Ectodermal cell (in vitro differentiated cells): Measurements from ENCODE around the gene FIG4.
"Not testable (repeated sequence)": the region's sequence is repeated elsewhere in the genome, so short reads cannot be mapped to it uniquely, and the experiment has no call there.

Experiments used
- H3K27ac ChIP-seq: 2 replicates; pipeline ENCODE4 v1.7.0; 2013; ENCODE audit warnings: mild to moderate bottlenecking, low read depth, low read length; ENCODE audit not compliant: insufficient read depth, poor library complexity, severe bottlenecking
- H3K27me3 ChIP-seq: 2 replicates; pipeline ENCODE4 v1.7.0; 2013; ENCODE audit warnings: mild to moderate bottlenecking, low read length; ENCODE audit not compliant: insufficient read depth, control insufficient read depth, poor library complexity, severe bottlenecking
- H3K36me3 ChIP-seq: one replicate; pipeline ENCODE4 v1.7.0; 2013; ENCODE audit warnings: low read length; ENCODE audit not compliant: control insufficient read depth, insufficient read depth
- H3K4me1 ChIP-seq: one replicate; pipeline ENCODE4 v1.7.0; 2013; ENCODE audit warnings: low read length; ENCODE audit not compliant: control insufficient read depth, insufficient read depth
- H3K4me3 ChIP-seq: 2 replicates; pipeline ENCODE4 v1.7.0; 2013; ENCODE audit warnings: low read depth, low read length, control low read depth; ENCODE audit not compliant: insufficient read depth
- H3K9me3 ChIP-seq: 2 replicates; pipeline ENCODE4 v1.7.0; 2013; ENCODE audit warnings: mild to moderate bottlenecking, low read length, moderate library complexity; ENCODE audit not compliant: control insufficient read depth
- WGBS, 2 experiments: methylation state at CpG; one replicate each; pipeline ENCODE4 v1.1.7; 2013; ENCODE audit warnings: missing lambda C conversion rate in 2 of 2; 5-methylcytosine and 5-hydroxymethylcytosine counted together

The FIG4 gene

GRCh38 chr6:109770047-109770446 is 79.0 kb downstream of the FIG4 start:
- Histone ChIP-seq H3K4me3 (no peak overlapping the region), H3K4me1 (no peaks in the 10 kb centered on the region), H3K27me3 (no peaks in the 10 kb centered on the region), H3K27ac (no peak overlapping the region), H3K36me3 (no peaks in the 10 kb centered on the region), H3K9me3 (no peaks in the 10 kb centered on the region)
- 97 to 100% methylated on average over 1 to 2 of the region's 2 CpGs for WGBS, 2 experiments

GRCh38 chr6:109770779-109771178 is 79.7 kb downstream of the FIG4 start:
- no peak overlapping the region for H3K4me3 ChIP-seq
- 93 to 94% methylated on average over 5 of the region's 5 CpGs for WGBS, 2 experiments
- H3K9me3 ChIP-seq = no peaks in the 10 kb centered on the region
- H3K27me3 ChIP-seq = no peaks in the 10 kb centered on the region
- H3K36me3 ChIP-seq = no peaks in the 10 kb centered on the region
- no peaks in the 10 kb centered on the region for H3K4me1 ChIP-seq
- H3K27ac ChIP-seq = no peak overlapping the region

- 91 to 93% methylated on average over 7 of the region's 7 CpGs for WGBS, 2 experiments
- H3K27me3 ChIP-seq, H3K9me3 ChIP-seq, H3K4me3 ChIP-seq, H3K36me3 ChIP-seq, H3K27ac ChIP-seq, H3K4me1 ChIP-seq: not testable (repeated sequence)
These were observed 81.1 kb downstream of the FIG4 start for GRCh38 chr6:109771939-109772755.

- 94 to 95% methylated on average over 1 of the region's 1 CpG for WGBS, 2 experiments
- H3K4me3 ChIP-seq = no peak overlapping the region
- no peak overlapping the region for H3K27ac ChIP-seq
- H3K27me3 ChIP-seq = no peaks in the 10 kb centered on the region
- H3K9me3 ChIP-seq = no peaks in the 10 kb centered on the region
- no peaks in the 10 kb centered on the region for H3K4me1 ChIP-seq
- H3K36me3 ChIP-seq = no peaks in the 10 kb centered on the region
These were observed 81.9 kb downstream of the FIG4 start for GRCh38 chr6:109772883-109773431.

- Histone ChIP-seq H3K4me3 (no peak overlapping the region), H3K4me1 (no peaks in the 10 kb centered on the region), H3K27ac (no peak overlapping the region), H3K36me3 (no peaks in the 10 kb centered on the region), H3K9me3 (no peaks in the 10 kb centered on the region), H3K27me3 (no peaks in the 10 kb centered on the region)
- 89 to 91% methylated on average over 1 of the region's 1 CpG for WGBS, 2 experiments
These were observed 89.9 kb downstream of the FIG4 start for GRCh38 chr6:109781001-109781400.

GRCh38 chr6:109782491-109782999 is 91.4 kb downstream of the FIG4 start:
- H3K4me3 ChIP-seq = no peak overlapping the region
- H3K27me3 ChIP-seq = no peaks in the 10 kb centered on the region
- 94 to 97% methylated on average over 2 of the region's 2 CpGs for WGBS, 2 experiments
- H3K9me3 ChIP-seq = no peaks in the 10 kb centered on the region
- H3K27ac ChIP-seq = no peak overlapping the region
- no peaks in the 10 kb centered on the region for H3K4me1 ChIP-seq
- H3K36me3 ChIP-seq = no peaks in the 10 kb centered on the region

GRCh38 chr6:109783250-109783986 is 92.3 kb downstream of the FIG4 start:
- Histone ChIP-seq H3K4me1 (no peaks in the 10 kb centered on the region), H3K27ac (no peak overlapping the region), H3K9me3 (no peaks in the 10 kb centered on the region), H3K36me3 (no peaks in the 10 kb centered on the region), H3K27me3 (no peaks in the 10 kb centered on the region), H3K4me3 (no peak overlapping the region)
- WGBS, 2 experiments = 70 to 80% methylated on average over 4 of the region's 4 CpGs

GRCh38 chr6:109787312-109787711 is 96.2 kb downstream of the FIG4 start:
- no peaks in the 10 kb centered on the region for H3K9me3 ChIP-seq
- H3K27ac ChIP-seq = no peak overlapping the region
- H3K36me3 ChIP-seq = no peaks in the 10 kb centered on the region
- H3K4me1 ChIP-seq = peaks cover 3% of the 10 kb centered on the region
- H3K27me3 ChIP-seq = no peaks in the 10 kb centered on the region
- 93 to 100% methylated on average over 1 to 2 of the region's 2 CpGs for WGBS, 2 experiments
- H3K4me3 ChIP-seq = no peak overlapping the region

GRCh38 chr6:109788687-109789086 is 97.6 kb downstream of the FIG4 start:
- Histone ChIP-seq H3K9me3 (no peaks in the 10 kb centered on the region), H3K27me3 (no peaks in the 10 kb centered on the region), H3K4me3 (no peak overlapping the region), H3K27ac (no peak overlapping the region), H3K36me3 (no peaks in the 10 kb centered on the region), H3K4me1 (peaks cover 3% of the 10 kb centered on the region)
- 98% methylated on average over 3 of the region's 3 CpGs for WGBS, 2 experiments

- Histone ChIP-seq H3K27ac (no peak overlapping the region), H3K4me1 (peaks cover 3% of the 10 kb centered on the region)
- WGBS, 2 experiments = 33 to 100% methylated on average over 1 of the region's 1 CpG
These were observed 99.0 kb downstream of the FIG4 start for GRCh38 chr6:109790131-109790530.

More at GRCh38 chr6:109790131-109790530, 99.0 kb downstream of the FIG4 start:
- no peak overlapping the region for H3K4me3 ChIP-seq
- no peaks in the 10 kb centered on the region for H3K9me3 ChIP-seq
- no peaks in the 10 kb centered on the region for H3K27me3 ChIP-seq
- H3K36me3 ChIP-seq = no peaks in the 10 kb centered on the region
